ENCODE data around the gene PRR35.
"Not testable (repeated sequence)": the region's sequence is repeated elsewhere in the genome, so short reads cannot be mapped to it uniquely, and the experiment has no call there.

PRR35 gene

GRCh38 chr16:593807-594206 is 33.6 kb downstream of the PRR35 start:
- H3K4me3 ChIP-seq (ENCODE audit: low read length), result no peak overlapping the region
- TF ChIP-seq CTCF (conservative IDR thresholded peaks at IDR 0.05; ENCODE audit: low read depth, low read length), result no peak
- no peak for DNase-seq (ENCODE audit: low read depth)

GRCh38 chr16:595094-595528 is 34.9 kb downstream of the PRR35 start:
- DNase-seq (ENCODE audit: low read depth), result no peak
- H3K4me3 ChIP-seq (ENCODE audit: low read length), result no peak overlapping the region
- TF ChIP-seq CTCF (conservative IDR thresholded peaks at IDR 0.05; ENCODE audit: low read depth, low read length), result no peak

- H3K4me3 ChIP-seq (ENCODE audit: low read length), result no peak overlapping the region
- no peak for DNase-seq (ENCODE audit: low read depth)
- TF ChIP-seq CTCF (conservative IDR thresholded peaks at IDR 0.05; ENCODE audit: low read depth, low read length), result no peak
Observed at GRCh38 chr16:595942-596735, 35.9 kb downstream of the PRR35 start.

GRCh38 chr16:596736-597060 is 36.5 kb downstream of the PRR35 start:
- TF ChIP-seq CTCF (conservative IDR thresholded peaks at IDR 0.05; ENCODE audit: low read depth, low read length), result no peak
- no peak overlapping the region for H3K4me3 ChIP-seq (ENCODE audit: low read length)
- no peak for DNase-seq (ENCODE audit: low read depth)

GRCh38 chr16:597655-598054 is 37.5 kb downstream of the PRR35 start:
- H3K4me3 ChIP-seq (ENCODE audit: low read length); DNase-seq (ENCODE audit: low read depth): not testable (repeated sequence)

GRCh38 chr16:598823-599739 is 38.9 kb downstream of the PRR35 start:
- no peak for DNase-seq (ENCODE audit: low read depth)
- no peak overlapping the region for H3K4me3 ChIP-seq (ENCODE audit: low read length)
- TF ChIP-seq CTCF (conservative IDR thresholded peaks at IDR 0.05; ENCODE audit: low read depth, low read length), result no peak

- no peak for DNase-seq (ENCODE audit: low read depth)
- TF ChIP-seq CTCF (conservative IDR thresholded peaks at IDR 0.05; ENCODE audit: low read depth, low read length), result peak; percentile 57
- H3K4me3 ChIP-seq (ENCODE audit: low read length), result no peak overlapping the region
Observed at GRCh38 chr16:600781-601180, 40.6 kb downstream of the PRR35 start.
